ENCODE results near the gene FRMD3.

The FRMD3 gene

DNA sequence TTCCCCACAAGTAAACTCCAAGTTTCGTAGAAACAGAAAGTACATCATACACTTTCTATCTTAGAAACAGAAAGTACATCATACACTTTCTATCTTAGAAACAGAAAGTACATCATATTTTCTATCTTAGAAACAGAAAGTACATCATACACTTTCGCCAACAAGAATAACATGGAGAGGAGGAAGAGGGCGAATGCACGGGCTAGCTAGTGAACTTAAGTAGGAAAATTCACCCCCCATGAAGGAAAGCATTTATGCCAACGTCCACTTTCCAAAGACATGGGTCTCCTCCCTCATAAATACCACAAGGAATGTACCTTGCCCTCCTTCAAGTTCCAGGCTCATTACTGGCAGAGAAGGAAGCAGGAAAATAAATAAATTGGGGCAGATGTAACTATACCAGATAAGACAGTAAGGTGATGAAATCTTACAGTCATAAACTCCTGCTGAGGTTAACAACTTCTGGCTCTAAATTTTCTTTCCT, 64.7 kb downstream of the FRMD3 start:
- no peak for DNase-seq (ENCODE audit: low read depth in 2 of 2)

DNA sequence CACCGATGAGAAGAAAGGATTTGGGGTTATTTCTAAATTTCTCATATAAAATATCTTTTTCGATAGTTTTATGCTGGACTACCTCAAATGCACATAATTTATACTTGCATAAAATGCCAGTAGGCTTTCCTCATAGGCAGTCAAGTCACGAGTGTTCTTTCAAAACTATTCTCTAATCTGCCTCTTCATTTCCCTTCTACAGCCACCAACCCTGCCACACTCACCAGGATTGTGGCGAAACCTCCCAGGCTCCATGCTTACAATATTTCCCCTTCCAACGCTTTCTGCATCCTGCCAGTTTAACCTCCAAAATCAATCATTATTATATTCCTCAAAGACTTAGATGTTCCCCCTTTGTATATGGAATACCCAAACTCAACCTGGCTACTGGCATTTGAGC, 65.4 kb downstream of the FRMD3 start:
- DNase-seq (ENCODE audit: low read depth in 2 of 2): no peak

DNA sequence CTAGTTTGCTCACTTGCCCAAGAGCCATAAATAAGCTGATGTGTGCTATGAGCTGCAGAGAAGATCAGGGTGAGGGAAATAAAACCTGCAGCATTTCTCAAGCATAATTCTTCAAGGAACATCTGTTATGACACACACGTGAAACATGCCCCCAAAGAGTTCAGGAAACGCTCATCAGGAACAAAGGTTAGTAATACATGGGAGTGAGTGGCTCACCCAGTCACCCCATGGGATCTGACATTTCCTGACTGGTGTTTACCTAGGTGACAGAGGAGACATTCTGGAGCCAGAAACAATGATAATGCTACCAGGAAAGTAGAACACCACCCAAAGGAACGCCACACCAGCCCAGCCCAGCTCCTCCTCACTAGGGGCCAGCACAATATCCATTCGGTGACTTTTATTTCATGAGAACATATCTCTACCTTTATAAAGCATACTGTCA, 66.0 kb downstream of the FRMD3 start:
- no peak for DNase-seq (ENCODE audit: low read depth in 2 of 2)

DNA sequence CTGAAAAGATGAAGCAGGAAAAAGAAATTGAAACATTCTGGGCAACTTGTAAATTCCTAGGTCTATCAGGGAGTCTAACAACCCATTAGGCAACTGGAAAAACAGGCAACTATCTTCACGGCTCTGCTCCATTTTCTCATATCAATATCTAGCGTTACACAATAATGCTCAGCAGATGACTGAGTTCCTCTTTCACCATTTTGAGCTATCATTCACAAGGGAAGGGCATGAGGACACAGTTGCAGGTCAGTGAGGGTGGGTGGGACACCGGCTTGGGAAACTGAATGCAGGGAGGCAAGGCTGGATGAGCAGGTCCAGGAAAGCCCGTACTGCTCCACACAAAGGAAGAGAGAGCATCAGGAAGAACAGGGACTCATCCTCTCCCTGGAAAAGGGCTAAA, 67.0 kb downstream of the FRMD3 start:
- DNase-seq (ENCODE audit: low read depth in 2 of 2): no peak

DNA sequence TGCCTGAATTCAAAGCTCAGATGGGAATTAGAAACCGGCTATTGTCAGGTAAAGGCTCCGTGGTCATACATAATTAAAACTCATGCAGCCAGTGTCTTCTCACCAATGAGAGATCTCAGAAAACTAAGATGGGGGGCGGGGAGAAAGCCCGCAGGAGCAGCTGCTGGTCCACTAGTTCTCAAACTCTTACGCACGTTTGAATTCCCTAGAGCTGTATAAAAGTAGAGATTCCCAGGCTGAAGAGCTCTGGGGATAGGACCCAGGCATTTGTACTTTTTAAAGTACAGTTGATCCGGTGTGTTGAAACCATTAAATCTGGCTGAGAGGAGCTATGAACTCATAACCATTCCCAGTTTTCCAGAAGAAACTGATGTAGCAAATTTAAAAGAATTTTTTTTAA, 68.5 kb downstream of the FRMD3 start:
- DNase-seq (ENCODE audit: low read depth in 2 of 2): no peak

DNA sequence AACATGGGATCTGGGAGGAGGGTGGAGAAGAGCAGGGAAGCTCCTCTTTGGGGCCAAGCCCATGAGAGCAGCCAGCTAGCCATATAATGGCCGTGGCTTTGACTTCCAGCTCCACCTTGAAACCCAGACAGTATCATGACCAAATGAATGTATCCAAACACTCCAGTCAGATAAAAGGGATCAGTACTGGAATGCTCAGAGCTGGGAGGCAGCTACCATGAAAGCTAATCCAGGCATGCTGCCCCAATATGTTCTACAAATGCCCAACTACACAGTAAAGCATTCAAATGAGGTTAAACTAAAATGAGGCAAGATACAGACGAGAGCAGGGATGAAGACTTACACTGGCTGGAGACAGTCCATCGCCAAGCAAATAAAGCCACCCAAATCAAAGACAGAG, 69.4 kb downstream of the FRMD3 start:
- DNase-seq (ENCODE audit: low read depth in 2 of 2): no peak

DNA sequence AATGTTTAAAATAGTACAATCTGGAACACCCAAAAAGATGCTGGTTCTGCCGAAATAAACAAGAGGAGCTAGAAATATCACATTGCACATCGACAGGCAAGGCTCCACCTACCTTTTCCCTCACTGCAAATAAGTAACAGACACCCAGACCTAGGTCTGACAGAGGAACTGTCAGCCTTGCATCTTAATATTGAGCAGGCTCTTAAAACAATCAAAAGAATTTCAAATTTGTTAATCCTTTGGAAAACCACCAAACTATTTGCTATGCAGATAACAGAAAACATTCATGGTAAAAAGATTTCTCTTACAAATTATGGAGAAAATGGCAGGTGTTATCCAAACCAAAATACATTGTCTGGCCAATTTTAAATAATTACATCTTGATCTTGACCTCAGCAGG, 71.3 kb downstream of the FRMD3 start:
- no peak for DNase-seq (ENCODE audit: low read depth in 2 of 2)

DNA sequence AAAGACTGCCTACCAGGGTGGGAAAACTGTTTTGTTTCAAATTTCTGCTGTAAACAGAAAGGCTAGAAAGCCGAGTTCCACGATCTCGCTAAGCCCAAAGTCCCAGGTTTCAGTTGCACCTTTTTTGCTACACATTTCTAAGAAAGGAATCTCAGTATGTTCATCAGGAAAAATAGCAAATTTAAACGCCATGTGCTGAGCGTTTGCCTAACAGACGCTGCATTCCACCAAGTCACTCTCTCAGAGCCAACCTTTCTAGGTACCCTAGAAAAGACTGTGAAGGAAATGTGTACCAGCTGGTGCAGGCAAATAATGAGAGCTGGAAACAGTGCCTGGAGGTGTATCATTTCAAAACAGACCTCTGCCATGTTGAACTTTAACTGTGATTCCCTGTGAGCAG, 71.8 kb downstream of the FRMD3 start:
- no peak for DNase-seq (ENCODE audit: low read depth in 2 of 2)

DNA sequence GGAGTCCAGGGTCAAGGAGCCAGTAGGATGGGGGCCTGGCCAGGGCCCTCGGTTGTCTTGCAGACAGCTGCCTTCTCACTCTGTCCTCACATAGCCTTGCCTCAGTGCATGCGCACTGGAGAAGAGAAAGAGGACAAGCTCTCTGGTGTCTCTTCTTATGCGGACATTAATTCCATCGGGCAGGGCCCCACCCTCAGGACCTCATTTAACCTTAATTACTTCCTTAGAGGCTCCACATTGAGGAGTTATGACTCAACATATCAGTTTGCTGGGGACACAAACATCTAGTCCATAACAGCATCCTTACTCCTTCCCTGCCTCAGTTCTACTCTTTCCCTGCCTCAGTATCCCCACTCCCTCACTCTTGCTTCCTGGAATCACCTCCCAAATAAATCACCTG, 78.4 kb downstream of the FRMD3 start:
- no peak for DNase-seq (ENCODE audit: low read depth in 2 of 2)

DNA sequence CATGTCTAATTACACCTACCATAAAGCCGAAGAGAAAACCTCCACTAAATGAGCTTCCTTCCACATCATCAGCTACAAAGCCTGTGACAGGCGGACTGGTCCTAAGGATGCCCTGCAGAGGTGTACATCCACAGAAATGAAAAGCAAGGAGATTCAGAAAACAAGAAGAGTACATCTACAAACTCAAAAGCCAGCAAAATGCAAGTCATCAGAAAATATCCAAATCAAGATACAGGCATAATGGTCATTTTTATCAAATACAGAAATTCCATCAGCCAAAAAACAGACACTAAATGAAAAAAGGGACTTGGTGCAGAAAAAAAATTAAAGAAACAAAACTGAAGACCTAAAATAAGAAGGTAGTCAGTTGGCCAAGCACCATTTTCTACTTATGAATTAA, 79.7 kb downstream of the FRMD3 start:
- no peak for DNase-seq (ENCODE audit: low read depth in 2 of 2)

DNA sequence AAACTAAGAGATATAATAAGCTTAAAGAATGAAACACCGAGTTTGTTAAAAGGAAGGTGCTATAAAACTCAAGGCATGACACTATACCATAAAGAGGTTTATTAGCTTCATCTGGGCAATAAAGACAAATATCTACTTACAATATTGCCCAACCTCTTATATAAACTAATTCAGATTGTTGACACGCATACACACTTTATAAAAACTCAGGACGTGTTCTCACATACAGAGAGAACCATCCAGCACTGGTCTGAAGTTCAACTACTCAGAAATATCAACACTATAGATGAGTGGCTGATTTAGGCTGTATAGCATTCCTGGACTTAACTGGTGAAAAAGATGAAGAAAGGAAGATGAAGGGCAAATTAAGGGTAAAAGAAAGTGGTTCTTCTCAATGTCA, 81.2 kb downstream of the FRMD3 start:
- no peak for DNase-seq (ENCODE audit: low read depth in 2 of 2)

DNA sequence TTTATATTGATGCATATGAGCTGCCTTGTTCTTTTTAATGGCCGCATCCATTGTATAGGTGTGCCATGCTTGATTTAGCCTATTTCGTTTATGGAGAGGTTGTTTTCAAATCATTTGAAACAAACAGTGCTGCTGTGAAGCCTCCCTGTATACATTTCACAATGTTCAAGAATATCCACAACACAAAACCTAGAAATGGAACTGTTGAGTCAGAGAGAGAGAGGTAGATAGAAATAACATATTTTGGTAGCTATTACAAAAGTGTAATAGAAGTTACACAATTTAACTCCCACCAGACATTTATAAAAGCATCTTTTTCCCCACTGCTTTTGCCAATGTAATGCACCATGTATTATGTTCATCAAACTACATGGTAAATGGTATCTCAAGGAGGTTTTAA, 82.0 kb downstream of the FRMD3 start:
- DNase-seq (ENCODE audit: low read depth in 2 of 2): no peak

DNA sequence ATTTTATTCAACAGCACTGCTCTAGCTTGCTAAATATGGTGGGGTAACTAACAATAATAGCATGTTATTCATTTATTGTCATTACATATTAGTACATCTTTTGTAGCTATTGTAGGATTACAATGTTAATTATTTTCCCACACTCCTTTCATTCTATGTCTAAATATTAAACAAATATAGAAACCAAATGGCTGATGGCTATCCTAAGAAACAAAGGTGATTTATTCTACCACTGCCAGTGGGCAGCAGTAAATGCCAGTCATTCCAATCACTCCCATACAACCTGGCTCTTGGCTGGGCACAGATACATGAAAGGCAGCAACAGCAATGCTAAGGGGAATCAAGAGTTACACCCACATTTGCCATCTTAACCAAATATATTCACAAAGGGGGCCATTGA, 84.1 kb downstream of the FRMD3 start:
- DNase-seq (ENCODE audit: low read depth in 2 of 2): no peak

DNA sequence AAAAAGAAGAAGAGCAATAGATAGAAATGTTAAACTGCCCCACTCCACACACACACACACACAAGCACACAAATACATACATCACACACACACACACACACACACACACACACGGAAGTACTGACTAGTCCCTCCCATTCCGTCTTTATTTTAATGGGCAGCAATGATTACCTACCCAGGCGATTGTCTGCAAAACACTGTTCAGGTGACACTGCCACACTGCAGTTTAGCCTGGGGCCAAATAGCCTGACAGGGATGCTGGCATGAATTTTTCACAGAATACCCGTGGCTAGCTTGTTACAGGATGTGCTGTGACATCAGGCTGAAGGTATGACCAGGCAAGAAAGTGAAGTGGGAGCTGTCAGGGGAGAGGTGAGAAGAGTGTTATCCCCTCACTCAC, 86.9 kb downstream of the FRMD3 start:
- no peak for DNase-seq (ENCODE audit: low read depth in 2 of 2)

DNA sequence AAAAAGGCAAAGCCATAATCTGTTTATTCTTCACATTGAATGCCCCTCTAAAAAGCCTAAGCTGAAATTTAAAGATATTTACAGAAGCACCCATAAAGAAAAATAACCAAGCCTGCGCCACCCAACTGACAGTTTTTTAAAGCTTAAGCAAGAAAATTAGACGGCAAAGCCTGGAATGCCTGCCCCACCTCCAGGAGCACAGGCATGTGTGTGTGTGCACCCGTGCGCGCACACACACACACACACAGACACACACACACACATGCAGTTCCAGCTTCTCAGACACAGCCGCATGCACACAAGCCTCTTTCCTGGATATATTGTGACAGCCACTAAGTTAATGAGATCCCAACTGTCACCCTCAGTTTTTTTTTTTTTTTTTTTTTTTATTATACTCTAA, 88.2 kb downstream of the FRMD3 start:
- no peak for DNase-seq (ENCODE audit: low read depth in 2 of 2)

DNA sequence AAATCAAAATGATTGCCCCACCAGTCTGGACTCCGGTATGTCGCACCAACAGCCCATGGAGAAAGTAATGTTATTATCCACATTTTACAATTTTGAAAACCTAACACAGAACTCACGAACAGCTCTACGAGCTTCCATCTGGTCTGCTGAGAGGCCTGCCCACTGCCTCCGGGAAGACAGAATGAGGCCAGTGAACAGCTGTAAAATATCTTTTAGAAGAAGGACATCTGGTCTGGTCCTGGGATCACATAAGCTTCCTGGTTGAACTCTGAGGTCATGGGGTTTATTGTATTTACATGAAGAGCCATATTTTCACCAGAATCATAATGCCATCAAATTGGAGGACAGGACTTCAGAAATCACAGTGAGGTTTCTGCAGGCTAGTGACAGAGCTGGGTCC, 89.0 kb downstream of the FRMD3 start:
- no peak for DNase-seq (ENCODE audit: low read depth in 2 of 2)

DNA sequence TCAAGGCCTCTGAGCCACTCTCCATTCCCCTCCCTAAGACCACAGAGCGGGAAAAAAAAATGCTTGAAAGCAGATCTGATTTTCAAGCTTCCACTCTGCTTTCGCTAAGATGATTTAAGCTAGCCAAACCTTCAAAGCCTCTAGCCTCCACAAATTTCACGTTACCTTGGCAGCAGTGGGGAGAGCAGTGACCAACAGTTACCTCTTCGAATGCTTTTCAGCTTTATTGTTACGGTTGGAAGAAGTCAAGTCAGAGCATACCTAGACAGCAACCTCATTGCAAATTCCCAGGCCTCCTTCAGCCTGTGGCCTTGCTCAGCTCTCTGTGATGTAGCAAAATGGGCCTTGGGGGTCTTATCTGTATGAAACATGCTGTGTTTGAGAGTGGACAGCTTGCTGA, 89.6 kb downstream of the FRMD3 start:
- no peak for DNase-seq (ENCODE audit: low read depth in 2 of 2)

DNA sequence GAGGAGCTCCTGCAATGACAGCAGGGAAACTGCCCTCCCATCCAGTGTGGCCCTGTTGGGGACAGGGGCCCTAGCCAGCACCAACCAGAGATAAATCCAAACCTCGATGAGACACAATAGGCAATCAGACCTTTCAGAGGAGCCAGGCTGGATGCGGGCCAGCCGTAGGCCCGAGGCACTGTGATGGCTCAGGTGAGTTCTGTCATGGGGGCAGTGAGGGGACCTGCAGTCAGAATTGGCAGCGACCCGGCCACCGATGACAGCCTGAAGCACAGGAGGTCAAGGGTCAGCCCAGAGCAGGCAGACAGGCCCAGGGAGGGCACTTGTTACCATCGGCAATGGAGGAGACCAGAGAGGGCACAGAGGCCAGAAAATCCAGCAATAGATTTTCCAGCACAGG, 90.8 kb downstream of the FRMD3 start:
- no peak for DNase-seq (ENCODE audit: low read depth in 2 of 2)

DNA sequence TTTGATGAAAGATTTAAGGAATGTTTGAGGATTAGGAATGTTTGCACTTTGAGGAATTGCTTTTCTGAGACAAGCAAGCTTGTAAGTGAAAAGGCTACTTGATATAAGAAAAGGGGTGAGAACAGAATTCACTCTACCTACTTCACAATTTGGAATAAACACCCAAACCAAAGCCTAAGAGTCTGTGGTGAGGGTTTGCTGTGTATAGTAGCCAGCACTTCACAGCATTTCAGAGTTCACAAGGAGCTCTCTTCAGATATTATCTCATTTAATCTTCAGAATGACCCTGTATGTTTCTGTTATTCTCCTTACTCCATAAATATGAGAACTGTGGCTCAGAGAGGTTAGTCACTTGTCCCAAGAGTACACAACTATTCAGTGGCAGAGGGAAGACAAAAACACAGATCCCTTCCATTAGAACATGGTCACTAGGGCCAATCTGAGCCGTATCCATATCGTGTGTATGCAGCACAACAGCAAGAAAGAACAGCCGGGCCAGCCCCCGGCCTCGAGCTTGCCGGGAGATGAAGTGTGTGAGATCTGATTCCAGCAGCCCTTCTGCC, 92.4 kb downstream of the FRMD3 start:
- no peak for DNase-seq (ENCODE audit: low read depth in 2 of 2)

DNA sequence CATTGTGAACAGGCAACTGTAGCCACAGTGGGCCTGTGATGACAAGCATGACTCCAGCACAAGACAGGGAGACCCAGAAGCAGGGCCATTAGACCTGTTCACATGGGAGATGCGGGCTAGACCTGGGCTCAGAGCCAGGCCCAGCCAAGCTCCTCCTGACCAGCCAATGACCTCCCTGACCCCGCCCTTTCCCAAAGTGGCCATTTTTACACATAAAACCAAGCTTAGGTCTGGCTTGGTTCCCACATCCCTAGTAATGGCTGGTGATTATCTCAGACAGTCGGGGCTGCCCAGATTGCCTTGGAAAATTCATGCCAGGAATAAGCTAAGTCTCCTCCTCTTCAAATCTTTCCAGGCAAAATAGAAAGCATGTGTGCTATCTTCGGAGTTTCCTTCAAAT, 94.1 kb downstream of the FRMD3 start:
- no peak for DNase-seq (ENCODE audit: low read depth in 2 of 2)

DNA sequence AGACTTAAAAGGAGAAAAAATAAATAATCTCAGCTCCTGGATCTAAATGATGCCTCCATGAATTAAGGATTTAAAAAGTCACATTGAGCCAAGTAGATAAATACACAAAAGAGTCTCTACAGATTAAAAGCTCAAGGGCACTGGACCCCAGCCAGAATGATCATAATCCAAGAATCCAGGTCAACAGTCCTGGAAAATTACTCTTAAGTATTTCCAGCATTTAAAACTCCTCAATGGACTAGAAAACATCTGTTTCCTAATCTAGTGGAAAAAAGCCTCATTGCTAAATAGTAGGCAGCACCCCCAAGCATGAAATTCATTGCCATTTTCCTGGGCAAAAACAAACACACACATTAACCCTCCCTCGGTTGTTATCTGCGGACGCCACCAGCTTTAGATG, 96.8 kb downstream of the FRMD3 start:
- no peak for DNase-seq (ENCODE audit: low read depth in 2 of 2)

DNA sequence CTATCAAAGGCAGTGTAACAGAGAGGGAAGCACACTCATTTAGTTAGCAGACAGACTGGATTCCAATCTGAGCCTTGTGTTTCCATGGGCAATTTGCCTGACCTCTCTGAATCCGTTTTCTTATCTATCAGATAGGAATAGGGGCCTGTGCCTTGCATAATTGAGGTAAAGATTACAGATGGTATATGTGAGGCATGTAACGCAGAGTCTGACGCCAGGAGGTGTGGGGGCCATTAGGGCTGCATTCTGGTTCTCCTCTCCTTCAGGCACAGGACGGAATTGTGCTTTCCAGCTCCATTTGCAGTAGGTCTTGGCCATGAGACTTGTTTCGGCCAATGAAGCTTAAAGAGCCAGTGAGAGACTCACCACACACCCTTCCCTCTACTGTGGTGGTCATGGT, 97.6 kb downstream of the FRMD3 start:
- no peak for DNase-seq (ENCODE audit: low read depth in 2 of 2)

DNA sequence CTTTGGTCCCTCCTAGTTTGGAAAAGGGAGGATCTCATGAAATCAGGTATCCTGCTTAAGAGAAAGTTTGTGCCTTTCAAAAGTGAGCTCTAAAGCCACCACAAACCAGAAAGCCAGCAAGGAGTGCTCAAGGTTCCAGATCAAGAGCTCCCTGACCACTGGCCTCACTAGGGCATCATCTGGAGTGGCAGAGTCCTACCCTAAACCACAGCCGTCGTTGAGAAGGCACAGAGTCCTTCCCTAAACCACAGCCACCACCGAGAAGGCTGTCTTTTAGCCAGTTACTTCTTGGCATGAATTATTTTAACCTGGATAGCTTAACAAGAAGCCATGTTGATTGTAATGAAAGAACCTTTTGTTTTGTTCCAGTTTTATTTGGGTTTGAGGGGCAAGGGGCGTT, 102.9 kb downstream of the FRMD3 start:
- no peak for DNase-seq (ENCODE audit: low read depth in 2 of 2)

DNA sequence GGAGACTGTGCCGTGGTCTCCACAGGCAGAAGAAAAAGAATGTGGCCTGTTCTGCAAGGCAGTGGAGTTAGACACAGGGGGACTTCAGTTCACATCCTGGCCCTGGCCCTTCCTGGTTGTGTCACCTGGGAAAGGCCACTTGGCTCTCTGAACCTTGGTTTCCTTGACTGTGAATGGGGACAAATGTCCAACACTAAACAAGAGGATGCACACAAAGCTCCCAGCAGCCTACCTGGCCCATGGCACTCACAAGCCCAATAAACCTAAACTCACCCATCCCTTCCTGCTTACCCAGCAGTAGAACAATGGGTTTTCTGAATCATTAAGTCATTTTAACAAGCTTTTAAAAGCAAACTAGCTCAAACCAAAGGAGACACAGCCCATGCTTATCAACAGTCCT, 103.9 kb downstream of the FRMD3 start:
- no peak for DNase-seq (ENCODE audit: low read depth in 2 of 2)

DNA sequence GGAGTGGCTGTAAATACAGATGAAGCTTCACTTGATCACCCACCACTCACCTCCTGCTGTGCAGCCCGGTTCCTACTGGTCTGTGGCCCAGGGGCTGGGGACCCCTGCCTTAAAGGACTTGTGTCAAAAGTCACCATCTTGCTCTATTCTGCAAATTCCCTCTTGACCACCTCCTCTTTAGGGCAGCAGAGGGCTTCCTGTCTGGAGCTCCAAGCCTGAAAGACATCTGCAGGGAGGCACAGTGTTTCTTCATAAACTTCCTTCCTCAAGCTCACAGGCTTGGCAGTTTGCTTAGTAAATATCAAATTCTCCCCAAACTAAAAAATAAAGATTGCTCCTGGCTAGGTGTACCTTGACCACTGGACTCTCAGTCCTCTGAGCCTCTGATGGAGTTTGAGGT, 104.4 kb downstream of the FRMD3 start:
- DNase-seq (ENCODE audit: low read depth in 2 of 2): no peak

Measured in stimulated activated CD4-positive, alpha-beta T cell treated with anti-CD3 and anti-CD28 coated beads, Interleukin-1b, Interleukin-23, amount 100 ng/mL, for 1 hour (primary cell).